RWPE2 (cell line): ENCODE measurements around the gene CTNNA2.

Experiments used
- ATAC-seq: fragments of 200-7000 bp; cut with Tn5 transposase; 3 replicates; pipeline ENCODE4 v1.9.1; 2021; ENCODE audit warnings: low read depth
- DNase-seq: peaks from one replicate; pipeline ENCODE4 v3.0.0-alpha.2; 2020; ENCODE audit warnings: low spot score
- H3K27ac ChIP-seq: fragments of 450-650 bp; 2 replicates; pipeline ENCODE4 v1.5.1; 2017; ENCODE audit warnings: mild to moderate bottlenecking; ENCODE audit not compliant: poor library complexity, severe bottlenecking
- H3K27me3 ChIP-seq: fragments of 250-450 bp; sonication (Bioruptor Pico); 2 replicates; pipeline ENCODE4 v1.5.1; 2021; ENCODE audit warnings: mild to moderate bottlenecking, moderate library complexity; ENCODE audit not compliant: insufficient read depth, poor library complexity, severe bottlenecking
- H3K36me3 ChIP-seq: fragments of 250-450 bp; sonication (Bioruptor Pico); 2 replicates; pipeline ENCODE4 v1.5.1; 2020; ENCODE audit warnings: low read depth, mild to moderate bottlenecking, moderate library complexity
- H3K4me1 ChIP-seq: fragments of 250-450 bp; sonication (Bioruptor Pico); 2 replicates; pipeline ENCODE4 v1.5.1; 2021; ENCODE audit warnings: mild to moderate bottlenecking, moderate library complexity; ENCODE audit not compliant: insufficient read depth, poor library complexity, severe bottlenecking
- H3K4me3 ChIP-seq: fragments of 250-450 bp; sonication (Bioruptor Pico); 2 replicates; pipeline ENCODE4 v1.5.1; 2021; ENCODE audit warnings: mild to moderate bottlenecking, moderate library complexity; ENCODE audit not compliant: severe bottlenecking
- H3K9me3 ChIP-seq: fragments of 250-450 bp; sonication (Bioruptor Pico); 2 replicates; pipeline ENCODE4 v1.5.1; 2021; ENCODE audit warnings: mild to moderate bottlenecking, moderate library complexity; ENCODE audit not compliant: severe bottlenecking
- CTCF ChIP-seq: fragments of 450-650 bp; IDR thresholded peaks from one replicate; pipeline ENCODE4 v1.5.1; 2017; ENCODE audit warnings: mild to moderate bottlenecking, moderate library complexity; ENCODE audit not compliant: poor library complexity, severe bottlenecking

Gene CTNNA2

GRCh38 chr2:79799729-79800128, 286.9 kb downstream of the CTNNA2 start:
- Histone ChIP-seq H3K9me3 (no peaks in the 10 kb centered on the region), H3K4me3 (no peak overlapping the region), H3K27ac (no peak overlapping the region), H3K4me1 (no peaks in the 10 kb centered on the region), H3K36me3 (no peaks in the 10 kb centered on the region), H3K27me3 (no peaks in the 10 kb centered on the region)
- no peak for TF ChIP-seq CTCF
- DNase-seq (no peak), ATAC-seq (no peak)

- ATAC-seq, result no peak
- TF ChIP-seq CTCF, result no peak
- H3K4me3 ChIP-seq, result no peak overlapping the region
- DNase-seq, result no peak
- H3K9me3 ChIP-seq, result no peaks in the 10 kb centered on the region
- H3K27me3 ChIP-seq, result no peaks in the 10 kb centered on the region
- H3K4me1 ChIP-seq, result no peaks in the 10 kb centered on the region
- H3K27ac ChIP-seq, result no peak overlapping the region
- H3K36me3 ChIP-seq, result no peaks in the 10 kb centered on the region
Measured at GRCh38 chr2:79801082-79801481, 288.2 kb downstream of the CTNNA2 start.

- TF ChIP-seq CTCF, result no peak
- ATAC-seq, result no peak
Measured at GRCh38 chr2:79817288-79817687, 304.4 kb downstream of the CTNNA2 start.

GRCh38 chr2:79820281-79820680, 307.4 kb downstream of the CTNNA2 start:
- H3K36me3 ChIP-seq, result no peaks in the 10 kb centered on the region
- ATAC-seq, result no peak
- no peak overlapping the region for H3K4me3 ChIP-seq
- H3K27ac ChIP-seq, result no peak overlapping the region
- TF ChIP-seq CTCF, result no peak
- no peaks in the 10 kb centered on the region for H3K4me1 ChIP-seq
- no peak for DNase-seq
- peaks cover 2% of the 10 kb centered on the region for H3K27me3 ChIP-seq
- no peaks in the 10 kb centered on the region for H3K9me3 ChIP-seq

More at GRCh38 chr2:79817288-79817687, 304.4 kb downstream of the CTNNA2 start:
- peaks cover 2% of the 10 kb centered on the region for H3K27me3 ChIP-seq
- DNase-seq, result no peak
- H3K27ac ChIP-seq, result no peak overlapping the region
- no peaks in the 10 kb centered on the region for H3K4me1 ChIP-seq
- H3K4me3 ChIP-seq, result no peak overlapping the region
- H3K36me3 ChIP-seq, result no peaks in the 10 kb centered on the region
- no peaks in the 10 kb centered on the region for H3K9me3 ChIP-seq

GRCh38 chr2:79822136-79822535, 309.3 kb downstream of the CTNNA2 start:
- Histone ChIP-seq H3K9me3 (no peaks in the 10 kb centered on the region), H3K27me3 (peaks cover 2% of the 10 kb centered on the region), H3K36me3 (no peaks in the 10 kb centered on the region), H3K4me1 (no peaks in the 10 kb centered on the region), H3K27ac (no peak overlapping the region), H3K4me3 (no peak overlapping the region)
- DNase-seq, result no peak
- ATAC-seq, result no peak
- no peak for TF ChIP-seq CTCF
